Left lung (tissue), 10 donors: ENCODE data around the gene DNAJA4. TPM values are rescaled to one million over a fixed set of nuclear protein-coding genes. Genes with fewer than 3 reads are reported as not detected.

ENCODE experiments used
- ATAC-seq: fragments of 200-7000 bp; cut with Tn5 transposase; one replicate; pipeline ENCODE4 v1.9.1; 2020; ENCODE audit warnings: moderate library complexity
- DNase-seq, 4 donors: peaks; one replicate each; pipeline ENCODE4 v3.0.0-alpha.2; 2013 to 2020
- H3K27ac ChIP-seq, 2 donors: fragments of 200-600 bp; sonication (generic) in 1 of 2; one replicate each; pipeline versions ENCODE4 v1.5.0 to v1.8.0; 2020 to 2021
- H3K27me3 ChIP-seq, 2 donors: fragments of 200-600 bp; sonication (generic) in 1 of 2; one replicate each; pipeline versions ENCODE4 v1.5.0 to v1.8.0; 2020 to 2021
- H3K36me3 ChIP-seq, 2 donors: fragments of 200-600 bp; sonication (generic) in 1 of 2; one replicate each; pipeline versions ENCODE4 v1.5.0 to v1.8.0; 2020 to 2021
- H3K4me1 ChIP-seq, 2 donors: fragments of 200-600 bp; one replicate each; pipeline ENCODE4 v1.8.0; 2021
- H3K4me3 ChIP-seq, 2 donors: fragments of 200-600 bp; sonication (generic) in 1 of 2; one replicate each; pipeline versions ENCODE4 v1.5.0 to v1.8.0; 2020 to 2021; ENCODE audit warnings: mild to moderate bottlenecking in 1 of 2
- H3K9me3 ChIP-seq, 2 donors: fragments of 200-600 bp; sonication (generic) in 1 of 2; one replicate each; pipeline versions ENCODE4 v1.5.0 to v1.8.0; 2020 to 2021
- CTCF ChIP-seq, 2 donors: fragments of 200-600 bp; sonication (generic) in 1 of 2; IDR thresholded peaks; one replicate each; pipeline versions ENCODE4 v1.5.0 to v1.8.0; 2021; ENCODE audit warnings: antibody characterized with exemption in 2 of 2
- intact Hi-C, 2 donors: fragments of 100-400 bp; cut with DNase I; formaldehyde crosslinking; loops; one replicate each; pipeline versions ENCODE4 v1.11.2 to v1.14.2; 2022
- polyA plus RNA-seq, 6 donors: library from polyadenylated mRNA; unstranded; fragments of 120-200 nt; gene quantifications; one replicate each; pipeline ENCODE4 v1.2.1, GENCODE V29; 2013; ENCODE audit not compliant: insufficient read length in 6 of 6
- total RNA-seq, 2 donors: library from RNA; stranded (reverse); fragmentation: NEBNext Ultra II Directional; extraction: Animal tissue kit (Norgen Biotek cat#: 25700); gene quantifications; one replicate each; pipeline ENCODE4 v1.2.1, GENCODE V29; 2021
- donor health status: DM: no; HTN: yes; CAD: no.
- donor health status: DM: no; HTN: no; CAD: no.

Gene DNAJA4
- total and polyA plus RNA-seq, 8 donors: 17.2 to 45.3 (median 34.2) TPM

DNA sequence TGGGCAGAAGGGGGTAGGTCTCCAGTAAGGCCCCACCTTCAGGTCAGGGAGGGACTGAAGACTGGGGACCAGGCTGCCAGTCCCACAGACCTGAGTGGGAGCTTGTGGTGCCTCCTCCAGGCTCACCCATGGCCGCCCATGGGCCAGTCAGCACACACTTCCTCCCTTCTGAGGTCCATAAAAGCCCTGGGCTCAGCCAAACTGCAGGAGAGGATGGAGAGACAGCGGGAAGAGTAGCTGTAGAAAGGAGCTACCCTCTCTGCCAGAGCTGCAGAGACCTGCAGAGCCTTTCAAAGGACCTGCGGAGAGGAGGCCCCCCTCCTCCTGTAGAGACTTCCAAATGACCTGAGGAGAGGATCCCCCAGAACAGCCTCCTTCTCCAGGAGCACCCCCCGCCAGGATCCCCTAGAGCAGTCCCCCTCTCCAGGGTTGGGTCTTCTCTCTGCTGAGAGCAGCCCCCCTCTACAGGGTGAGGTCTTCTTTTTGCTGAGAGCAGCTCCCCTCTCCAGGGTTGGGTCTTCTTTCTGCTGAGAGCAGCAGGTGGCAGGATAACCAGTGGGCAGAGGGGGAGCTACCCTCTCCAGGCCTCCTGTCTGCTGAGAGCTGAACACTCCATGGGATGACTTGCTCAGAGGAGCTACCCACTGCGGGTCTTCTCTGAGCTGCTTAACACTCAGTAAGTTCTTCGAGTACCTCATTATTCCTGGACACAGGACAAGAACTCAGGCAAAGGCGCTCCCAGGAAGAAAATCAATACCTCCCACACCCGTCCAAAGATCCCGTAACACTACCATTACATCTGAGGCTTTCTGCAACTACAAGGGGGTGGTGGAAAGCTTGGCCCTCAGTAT lies 40.1 kb downstream of the DNAJA4 start:
- no peak for TF ChIP-seq CTCF (IDR thresholded peaks at IDR 0.05)
- ATAC-seq (no peak), DNase-seq (no peak)
- intact Hi-C loops: no loop called here
- H3K27me3 ChIP-seq: peaks cover 0 to 36% of the 10 kb centered on the region in 2 donors
- no peaks in the 10 kb centered on the region for H3K9me3 ChIP-seq
- H3K36me3 ChIP-seq: no peaks in the 10 kb centered on the region
- H3K27ac ChIP-seq: no peak overlapping the region
- H3K4me1 ChIP-seq: peaks cover 0 to 9% of the 10 kb centered on the region in 2 donors
- H3K4me3 ChIP-seq: no peak overlapping the region

DNA sequence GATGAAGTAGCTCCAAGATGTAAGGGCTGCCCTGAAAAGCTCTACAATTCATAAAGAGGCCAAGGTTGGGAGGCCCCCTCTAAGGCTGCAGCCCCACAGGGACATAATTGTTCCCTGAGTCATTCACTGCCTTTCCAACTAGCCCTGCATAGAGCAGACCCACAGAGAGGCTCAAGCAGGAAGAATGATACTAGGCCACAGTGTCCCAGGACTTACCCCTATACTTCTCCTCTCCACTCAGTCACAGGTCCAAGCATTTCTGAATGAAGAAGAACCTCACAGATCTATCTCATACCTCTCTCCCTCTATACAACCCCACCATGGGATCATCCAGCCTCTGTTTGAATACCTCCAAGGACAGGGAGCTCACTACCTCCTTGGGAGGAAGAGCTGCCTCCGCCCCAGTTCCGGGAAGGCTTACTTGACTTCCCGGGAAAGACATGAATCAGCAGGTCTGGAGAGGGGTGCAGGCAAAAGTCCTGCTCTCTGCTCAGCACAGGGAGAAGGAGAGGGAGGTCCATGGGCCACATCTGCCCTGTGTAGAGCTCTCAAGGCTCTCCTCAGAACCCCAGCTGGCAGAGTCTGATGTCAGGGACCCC lies 41.9 kb downstream of the DNAJA4 start:
- no peaks in the 10 kb centered on the region for H3K36me3 ChIP-seq
- no peaks in the 10 kb centered on the region for H3K9me3 ChIP-seq
- H3K27ac ChIP-seq: no peak overlapping the region
- TF ChIP-seq CTCF (IDR thresholded peaks at IDR 0.05): no peak
- no peaks in the 10 kb centered on the region for H3K4me1 ChIP-seq
- no peak overlapping the region for H3K4me3 ChIP-seq
- no peak for ATAC-seq
- H3K27me3 ChIP-seq: peaks cover 0 to 36% of the 10 kb centered on the region in 2 donors
- DNase-seq: no peak
- intact Hi-C loops: no loop called here

DNA sequence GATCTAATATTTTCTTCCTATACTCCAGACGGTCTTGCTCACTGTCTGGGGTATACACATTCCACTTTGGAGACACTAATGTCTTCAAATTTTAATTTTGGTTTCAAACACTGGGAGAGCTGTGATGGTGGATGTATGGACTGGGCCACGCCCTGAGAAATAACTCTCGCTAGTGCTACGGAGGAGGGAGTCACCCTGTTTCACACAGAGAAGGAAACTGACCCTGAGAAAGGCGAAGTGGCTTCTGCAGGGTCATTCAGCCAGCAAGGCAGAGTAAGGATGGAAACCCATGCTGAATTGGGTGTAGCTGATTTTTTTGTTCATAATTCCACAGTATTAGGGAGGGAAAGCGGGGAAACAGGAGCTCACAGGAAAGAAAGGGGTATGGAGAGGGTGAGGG lies 43.6 kb downstream of the DNAJA4 start:
- H3K9me3 ChIP-seq: no peaks in the 10 kb centered on the region
- no peak for TF ChIP-seq CTCF (IDR thresholded peaks at IDR 0.05)
- H3K27ac ChIP-seq: no peak overlapping the region
- peaks cover 0 to 36% of the 10 kb centered on the region in 2 donors for H3K27me3 ChIP-seq
- no peak overlapping the region for H3K4me3 ChIP-seq
- no peak for DNase-seq
- no peaks in the 10 kb centered on the region for H3K4me1 ChIP-seq
- no peaks in the 10 kb centered on the region for H3K36me3 ChIP-seq
- intact Hi-C loops: no loop called here
- ATAC-seq: no peak

DNA sequence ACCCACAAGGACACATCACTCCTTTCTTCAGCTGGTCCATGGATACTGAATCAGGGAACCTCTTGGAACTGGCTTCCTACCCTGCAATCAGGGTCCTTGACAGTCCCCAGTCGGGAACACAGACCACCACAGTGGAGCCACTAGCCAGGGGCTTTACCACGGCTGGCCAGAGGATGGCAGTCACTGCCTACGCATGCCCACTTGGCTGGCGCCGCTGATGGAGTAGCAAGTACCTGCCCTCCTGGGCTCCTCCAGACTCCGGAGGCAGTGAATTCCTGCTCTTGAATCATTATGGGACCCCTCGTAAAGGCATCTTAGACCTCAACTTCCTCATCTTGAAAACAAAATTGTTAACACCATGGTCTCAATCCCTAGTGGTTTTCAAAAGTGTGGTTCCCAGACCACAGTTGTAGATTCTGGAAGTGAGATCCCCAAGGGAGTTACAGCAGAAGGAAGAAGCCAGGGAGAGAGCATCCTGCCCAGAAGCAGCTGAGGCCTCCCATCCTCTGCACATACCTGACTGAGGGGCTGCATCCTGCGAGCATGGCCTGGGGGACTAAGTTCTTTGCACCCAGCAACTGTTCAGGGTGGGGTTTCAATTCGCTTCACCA lies 44.2 kb downstream of the DNAJA4 start:
- Histone ChIP-seq H3K4me3 (no peak overlapping the region), H3K36me3 (no peaks in the 10 kb centered on the region), H3K27me3 (peaks cover 0 to 33% of the 10 kb centered on the region in 2 donors), H3K27ac (no peak overlapping the region), H3K4me1 (no peaks in the 10 kb centered on the region), H3K9me3 (no peaks in the 10 kb centered on the region)
- ATAC-seq: peak; percentile 96
- peak; percentile 36 to 86 (median 63) for DNase-seq
- intact Hi-C loops: no loop called here
- peak; percentile 69 to 72 for TF ChIP-seq CTCF (IDR thresholded peaks at IDR 0.05)

DNA sequence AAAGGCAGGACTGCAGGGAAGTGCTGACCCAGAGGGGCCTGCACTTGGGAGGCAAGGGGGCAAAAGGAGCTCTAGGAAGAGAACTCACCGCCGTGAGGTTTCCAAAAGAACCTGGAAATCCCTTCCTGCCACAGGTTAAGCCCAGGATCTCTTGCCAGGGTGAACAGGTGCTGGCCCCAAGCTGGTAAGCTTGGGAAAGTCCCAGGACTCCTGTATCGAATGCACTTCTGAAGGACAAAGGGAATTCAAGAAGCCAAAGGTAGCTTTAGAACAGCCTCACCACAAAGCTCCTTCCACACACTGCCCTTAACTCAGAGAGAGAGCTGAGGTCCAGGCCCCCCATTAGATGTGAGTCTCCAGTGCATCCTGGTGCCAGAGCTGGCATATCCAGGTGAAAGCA lies 46.9 kb downstream of the DNAJA4 start:
- intact Hi-C loops: loop anchor here in 1 of 2 donors (5.0 kb wide), 1 partner anchor 111 kb away; no protein-coding TSS in a partner anchor
- no peak for TF ChIP-seq CTCF (IDR thresholded peaks at IDR 0.05)
- no peak overlapping the region for H3K27ac ChIP-seq
- H3K4me1 ChIP-seq: no peaks in the 10 kb centered on the region
- H3K27me3 ChIP-seq: peaks cover 0 to 18% of the 10 kb centered on the region in 2 donors
- no peak overlapping the region for H3K4me3 ChIP-seq
- DNase-seq (no peak), ATAC-seq (no peak)
- no peaks in the 10 kb centered on the region for H3K9me3 ChIP-seq
- H3K36me3 ChIP-seq: no peaks in the 10 kb centered on the region
